ENCODE data around the gene FBLN5. TPM values are rescaled to one million over a fixed set of nuclear protein-coding genes. Genes with fewer than 3 reads are reported as not detected.

FBLN5 gene
- polyA plus RNA-seq (ENCODE audit: insufficient read length in 10 of 10) = 100 to 1,000 TPM in 5 of 10 donors, 10 to 100 TPM in 5; 63.9 to 138 (median 101) TPM
- long read RNA-seq, donor 1, transcript FBLN5-202 (11 exons, 2,123 nt) = major isoform, 10 of 33 reads
- long read RNA-seq, donor 1, partial matches to known transcripts = 23 of 33 reads
- long read RNA-seq, donor 1, other reads (novel, unspliced or antisense) = 0 of 33 reads
- long read RNA-seq, donor 2, transcript FBLN5-202 (11 exons, 2,123 nt) = major isoform, 11 of 23 reads
- long read RNA-seq, donor 2, partial matches to known transcripts = 12 of 23 reads
- long read RNA-seq, donor 2, other reads (novel, unspliced or antisense) = 0 of 23 reads
- long read RNA-seq, donor 3 = 0 reads
- long read RNA-seq, donor 4, transcript FBLN5-202 (11 exons, 2,123 nt) = major isoform, 21 of 38 reads
- long read RNA-seq, donor 4, partial matches to known transcripts = 17 of 38 reads
- long read RNA-seq, donor 4, other reads (novel, unspliced or antisense) = 0 of 38 reads
- long read RNA-seq, donor 5, transcript FBLN5-202 (11 exons, 2,123 nt) = major isoform, 12 of 85 reads
- long read RNA-seq, donor 5, partial matches to known transcripts = 70 of 85 reads
- long read RNA-seq, donor 5, other reads (novel, unspliced or antisense) = 0 of 85 reads
- long read RNA-seq, donor 6, transcript FBLN5-202 (11 exons, 2,123 nt) = major isoform, 12 of 36 reads
- long read RNA-seq, donor 6, partial matches to known transcripts = 21 of 36 reads
- long read RNA-seq, donor 6, other reads (novel, unspliced or antisense) = 0 of 36 reads
- long read RNA-seq, donor 7, transcript FBLN5-202 (11 exons, 2,123 nt) = major isoform, 10 of 30 reads
- long read RNA-seq, donor 7, partial matches to known transcripts = 17 of 30 reads
- long read RNA-seq, donor 7, other reads (novel, unspliced or antisense) = 0 of 30 reads
- long read RNA-seq, donor 8, transcript FBLN5-202 (11 exons, 2,123 nt) = major isoform, 11 of 32 reads
- long read RNA-seq, donor 8, partial matches to known transcripts = 17 of 32 reads
- long read RNA-seq, donor 8, other reads (novel, unspliced or antisense) = 0 of 32 reads
- long read RNA-seq, donor 9, partial matches to known transcripts = 0 of 4 reads
- long read RNA-seq, donor 9, other reads (novel, unspliced or antisense) = 0 of 4 reads

GRCh38 chr14:91947475-91948184, at the start of gene FBLN5:
FBLN5 (minus strand) TSS chr14:91947694; CDS start chr14:91947229, 465 bp downstream.
- DNase-seq = peak; percentile 87 to 94 (median 89)

GRCh38 chr14:91996948-91997371, 49.5 kb upstream of the FBLN5 start:
- DNase-seq = peak; percentile 55 to 84 (median 75)

GRCh38 chr14:91987192-91987591, 39.7 kb upstream of the FBLN5 start:
- DNase-seq = no peak

- no peak for DNase-seq
These were observed 38.2 kb upstream of the FBLN5 start for GRCh38 chr14:91985521-91986255.

GRCh38 chr14:91985008-91985407, 37.5 kb upstream of the FBLN5 start:
- DNase-seq = peak in 1 of 3 donors; percentile 53

- peak in 1 of 3 donors; percentile 50 for DNase-seq
These were observed 36.1 kb upstream of the FBLN5 start for GRCh38 chr14:91983588-91983987.

GRCh38 chr14:91980157-91980556, 32.7 kb upstream of the FBLN5 start:
- DNase-seq = peak in 1 of 3 donors; percentile 67

GRCh38 chr14:91977884-91978283, 30.4 kb upstream of the FBLN5 start:
- DNase-seq = no peak

- DNase-seq = no peak
These were observed 28.3 kb upstream of the FBLN5 start for GRCh38 chr14:91975763-91976162.

GRCh38 chr14:91971188-91971778, 23.8 kb upstream of the FBLN5 start:
- no peak for DNase-seq

GRCh38 chr14:91968280-91968679, 20.8 kb upstream of the FBLN5 start:
- no peak for DNase-seq

GRCh38 chr14:91964724-91965123, 17.2 kb upstream of the FBLN5 start:
- DNase-seq = no peak

- DNase-seq = no peak
These were observed 16.5 kb upstream of the FBLN5 start for GRCh38 chr14:91964011-91964410.

- no peak for DNase-seq
These were observed 16.0 kb upstream of the FBLN5 start for GRCh38 chr14:91963465-91963864.

- no peak for DNase-seq
These were observed 14.1 kb upstream of the FBLN5 start for GRCh38 chr14:91961297-91962220.

GRCh38 chr14:91957876-91958313, 10.4 kb upstream of the FBLN5 start:
- DNase-seq = no peak

- DNase-seq = no peak
These were observed 9.1 kb upstream of the FBLN5 start for GRCh38 chr14:91956616-91957015.

- no peak for DNase-seq
These were observed 7.7 kb upstream of the FBLN5 start for GRCh38 chr14:91955168-91955567.

Measured in muscle of back (tissue), 13 donors.